K562 (cell line): ENCODE data around the gene PSMA4. TPM values are rescaled to one million over a fixed set of nuclear protein-coding genes. Genes with fewer than 3 reads are reported as not detected.

Experiments used
- FOSL1 ChIP-seq: fragments of 200-800 bp; sonication (Bioruptor generic); conservative IDR thresholded peaks from 2 replicates; pipeline ENCODE4 v1.6.1; 2016; ENCODE audit warnings: missing genetic modification characterization, missing compliant biosample characterization
- GATAD2B ChIP-seq: fragments of 450-650 bp; IDR thresholded peaks from 2 replicates; pipeline ENCODE4 v1.6.1; 2017; ENCODE audit warnings: mild to moderate bottlenecking, borderline replicate concordance
- HOXB6 ChIP-seq: fragments of 250-450 bp; sonication (Bioruptor Pico); IDR thresholded peaks from 2 replicates; pipeline ENCODE4 v1.5.1; 2022; ENCODE audit warnings: mild to moderate bottlenecking, borderline replicate concordance
- JUND ChIP-seq, 2 experiments: IDR thresholded peaks; 2 replicates in 1 of 2; 3 replicates in 1 of 2; pipeline ENCODE4 v1.6.1; 2011; ENCODE audit warnings: borderline replicate concordance in 2 of 2, low read depth in 2 of 2, low read length in 2 of 2, improper control_type of control experiment in 1 of 2, missing biosample characterization in 1 of 2, missing genetic modification characterization in 1 of 2, missing genetic modification reagents in 1 of 2
- MCM3 ChIP-seq: fragments of 450-650 bp; IDR thresholded peaks from 2 replicates; pipeline ENCODE4 v1.6.1; 2016
- MEF2D ChIP-seq: conservative IDR thresholded peaks from 2 replicates; pipeline ENCODE4 v1.6.1; 2016; ENCODE audit warnings: low read depth, missing genetic modification characterization, missing compliant biosample characterization
- POLR2B ChIP-seq: fragments of 450-650 bp; IDR thresholded peaks from 2 replicates; pipeline ENCODE4 v1.6.1; 2018; ENCODE audit warnings: low read depth; ENCODE audit not compliant: partially characterized antibody
- PURB ChIP-seq: sonication (generic); formaldehyde crosslinking; IDR thresholded peaks from 2 replicates; pipeline ENCODE4 v1.9.0; 2021; ENCODE audit warnings: low read depth, mild to moderate bottlenecking, missing genetic modification reagents
- SMARCE1 ChIP-seq: fragments of 450-650 bp; IDR thresholded peaks from 2 replicates; pipeline ENCODE4 v1.7.1; 2016; ENCODE audit warnings: mild to moderate bottlenecking
- XRCC4 ChIP-seq: IDR thresholded peaks from one replicate; pipeline ENCODE4 v1.6.1; 2011; ENCODE audit not compliant: insufficient read depth, insufficient read length; ENCODE audit errors: extremely low read depth
- polyA plus RNA-seq, 8 experiments: library from polyadenylated mRNA; depleted of rRNA in 4 of 8; stranded (reverse) in 5 of 8; unstranded in 3 of 8; fragments of >200 nt; fragmentation: Nextera tagmentation in 2 of 8; fragmentation: Illumina TruSeq in 1 of 8; extraction: Ambion mirVana in 2 of 8; extraction: Trizol in 1 of 8; gene quantifications; 2 replicates each; pipeline versions ENCODE4 v1.2.1 to v1.2.3, GENCODE V29; 2011 to 2014; ENCODE audit warnings: inconsistent platforms in 1 of 8, missing spikeins in 1 of 8
- total RNA-seq, 7 experiments: library from RNA; depleted of rRNA in 6 of 7; stranded (reverse); fragments of >200 nt in 6 of 7; fragmentation: Illumina TruSeq in 2 of 7; extraction: Trizol in 2 of 7; gene quantifications; 2 replicates each; pipeline versions ENCODE4 v1.2.1 to v1.2.3, GENCODE V29; 2011 to 2021; ENCODE audit warnings: low replicate concordance in 1 of 7
- TF ChIP-seq, protein P1 (sequence below): fragments of 250-450 bp; sonication (Bioruptor Pico); IDR thresholded peaks from 2 replicates; pipeline ENCODE4 v1.9.0; 2021; ENCODE audit warnings: mild to moderate bottlenecking, inconsistent platforms
- TF ChIP-seq, protein P2 (sequence below), 2 experiments: fragments of 450-650 bp in 1 of 2; IDR thresholded peaks; 2 replicates each; pipeline ENCODE4 v1.6.1; 2011 to 2017; ENCODE audit warnings: low read depth in 2 of 2, antibody characterized with exemption in 1 of 2, borderline replicate concordance in 1 of 2, low read length in 1 of 2, mild to moderate bottlenecking in 1 of 2, mixed read lengths in 1 of 2; ENCODE audit not compliant: control insufficient read depth in 1 of 2
- TF ChIP-seq, protein P3 (sequence below): fragments of 450-650 bp; IDR thresholded peaks from one replicate; pipeline ENCODE4 v1.6.1; 2018; ENCODE audit warnings: mild to moderate bottlenecking, moderate library complexity; ENCODE audit not compliant: partially characterized antibody
- TF ChIP-seq, protein P4 (sequence below): sonication (generic); formaldehyde crosslinking; IDR thresholded peaks from 2 replicates; pipeline ENCODE4 v1.8.0; 2022; ENCODE audit warnings: mild to moderate bottlenecking, low read depth, missing genetic modification reagents

The PSMA4 gene
- total and polyA plus RNA-seq, 9 of the 15 experiments (the other 6 are each of a cell fraction or from before 2014, with no cell fraction given), result 304 to 1,857 (median 666) TPM

DNA sequence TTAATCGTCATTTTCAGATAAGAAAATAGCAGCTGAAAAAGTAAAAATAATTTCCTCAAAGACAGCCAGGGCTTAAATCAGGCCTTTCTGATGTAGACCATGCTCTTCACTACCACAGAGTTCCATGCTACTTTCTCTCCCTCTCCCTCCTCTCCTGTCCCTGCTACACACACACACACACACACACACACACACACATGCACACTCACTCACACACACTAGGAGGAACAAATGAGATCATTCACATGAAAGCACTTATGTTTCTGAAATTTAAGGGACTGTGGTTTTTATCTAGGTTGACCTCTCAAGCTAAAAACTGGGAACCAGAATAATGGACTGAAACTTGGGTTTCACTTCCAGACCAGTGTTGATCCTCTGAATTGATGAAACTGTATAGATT is 4.1 kb upstream of the PSMA4 start (continued):
- TF ChIP-seq HOXB6 (CRISPR knock-in tag) (no peak), SMARCE1 (0 out of 2 replicates have a peak, but pooled peaks have one; percentile 34), JUND (IDR thresholded peaks at IDR 0.05; ENCODE audit: borderline replicate concordance, low read depth, low read length) (peak; percentile 67; the same call in 1 of the 2 replicates), JUND (tag; IDR thresholded peaks at IDR 0.05; ENCODE audit: borderline replicate concordance, low read depth, low read length) (peak; percentile 72; the same call in 2 of the 3 replicates), PURB (no peak), GATAD2B (no peak), POLR2B (no peak), FOSL1 (tag) (no peak), XRCC4 (no peak), MCM3 (no peak), MEF2D (tag) (no peak)
- TF ChIP-seq, protein P1, sequence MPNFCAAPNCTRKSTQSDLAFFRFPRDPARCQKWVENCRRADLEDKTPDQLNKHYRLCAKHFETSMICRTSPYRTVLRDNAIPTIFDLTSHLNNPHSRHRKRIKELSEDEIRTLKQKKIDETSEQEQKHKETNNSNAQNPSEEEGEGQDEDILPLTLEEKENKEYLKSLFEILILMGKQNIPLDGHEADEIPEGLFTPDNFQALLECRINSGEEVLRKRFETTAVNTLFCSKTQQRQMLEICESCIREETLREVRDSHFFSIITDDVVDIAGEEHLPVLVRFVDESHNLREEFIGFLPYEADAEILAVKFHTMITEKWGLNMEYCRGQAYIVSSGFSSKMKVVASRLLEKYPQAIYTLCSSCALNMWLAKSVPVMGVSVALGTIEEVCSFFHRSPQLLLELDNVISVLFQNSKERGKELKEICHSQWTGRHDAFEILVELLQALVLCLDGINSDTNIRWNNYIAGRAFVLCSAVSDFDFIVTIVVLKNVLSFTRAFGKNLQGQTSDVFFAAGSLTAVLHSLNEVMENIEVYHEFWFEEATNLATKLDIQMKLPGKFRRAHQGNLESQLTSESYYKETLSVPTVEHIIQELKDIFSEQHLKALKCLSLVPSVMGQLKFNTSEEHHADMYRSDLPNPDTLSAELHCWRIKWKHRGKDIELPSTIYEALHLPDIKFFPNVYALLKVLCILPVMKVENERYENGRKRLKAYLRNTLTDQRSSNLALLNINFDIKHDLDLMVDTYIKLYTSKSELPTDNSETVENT (CRISPR knock-in tag), result no peak
- TF ChIP-seq, protein P2, sequence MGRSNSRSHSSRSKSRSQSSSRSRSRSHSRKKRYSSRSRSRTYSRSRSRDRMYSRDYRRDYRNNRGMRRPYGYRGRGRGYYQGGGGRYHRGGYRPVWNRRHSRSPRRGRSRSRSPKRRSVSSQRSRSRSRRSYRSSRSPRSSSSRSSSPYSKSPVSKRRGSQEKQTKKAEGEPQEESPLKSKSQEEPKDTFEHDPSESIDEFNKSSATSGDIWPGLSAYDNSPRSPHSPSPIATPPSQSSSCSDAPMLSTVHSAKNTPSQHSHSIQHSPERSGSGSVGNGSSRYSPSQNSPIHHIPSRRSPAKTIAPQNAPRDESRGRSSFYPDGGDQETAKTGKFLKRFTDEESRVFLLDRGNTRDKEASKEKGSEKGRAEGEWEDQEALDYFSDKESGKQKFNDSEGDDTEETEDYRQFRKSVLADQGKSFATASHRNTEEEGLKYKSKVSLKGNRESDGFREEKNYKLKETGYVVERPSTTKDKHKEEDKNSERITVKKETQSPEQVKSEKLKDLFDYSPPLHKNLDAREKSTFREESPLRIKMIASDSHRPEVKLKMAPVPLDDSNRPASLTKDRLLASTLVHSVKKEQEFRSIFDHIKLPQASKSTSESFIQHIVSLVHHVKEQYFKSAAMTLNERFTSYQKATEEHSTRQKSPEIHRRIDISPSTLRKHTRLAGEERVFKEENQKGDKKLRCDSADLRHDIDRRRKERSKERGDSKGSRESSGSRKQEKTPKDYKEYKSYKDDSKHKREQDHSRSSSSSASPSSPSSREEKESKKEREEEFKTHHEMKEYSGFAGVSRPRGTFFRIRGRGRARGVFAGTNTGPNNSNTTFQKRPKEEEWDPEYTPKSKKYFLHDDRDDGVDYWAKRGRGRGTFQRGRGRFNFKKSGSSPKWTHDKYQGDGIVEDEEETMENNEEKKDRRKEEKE (IDR thresholded peaks at IDR 0.05; ENCODE audit: borderline replicate concordance in 1 of 2, control insufficient read depth in 1 of 2, low read depth in 2 of 2, low read length in 1 of 2), result no peak
- TF ChIP-seq, protein P3, sequence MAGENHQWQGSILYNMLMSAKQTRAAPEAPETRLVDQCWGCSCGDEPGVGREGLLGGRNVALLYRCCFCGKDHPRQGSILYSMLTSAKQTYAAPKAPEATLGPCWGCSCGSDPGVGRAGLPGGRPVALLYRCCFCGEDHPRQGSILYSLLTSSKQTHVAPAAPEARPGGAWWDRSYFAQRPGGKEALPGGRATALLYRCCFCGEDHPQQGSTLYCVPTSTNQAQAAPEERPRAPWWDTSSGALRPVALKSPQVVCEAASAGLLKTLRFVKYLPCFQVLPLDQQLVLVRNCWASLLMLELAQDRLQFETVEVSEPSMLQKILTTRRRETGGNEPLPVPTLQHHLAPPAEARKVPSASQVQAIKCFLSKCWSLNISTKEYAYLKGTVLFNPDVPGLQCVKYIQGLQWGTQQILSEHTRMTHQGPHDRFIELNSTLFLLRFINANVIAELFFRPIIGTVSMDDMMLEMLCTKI, result no peak
- TF ChIP-seq, protein P4, sequence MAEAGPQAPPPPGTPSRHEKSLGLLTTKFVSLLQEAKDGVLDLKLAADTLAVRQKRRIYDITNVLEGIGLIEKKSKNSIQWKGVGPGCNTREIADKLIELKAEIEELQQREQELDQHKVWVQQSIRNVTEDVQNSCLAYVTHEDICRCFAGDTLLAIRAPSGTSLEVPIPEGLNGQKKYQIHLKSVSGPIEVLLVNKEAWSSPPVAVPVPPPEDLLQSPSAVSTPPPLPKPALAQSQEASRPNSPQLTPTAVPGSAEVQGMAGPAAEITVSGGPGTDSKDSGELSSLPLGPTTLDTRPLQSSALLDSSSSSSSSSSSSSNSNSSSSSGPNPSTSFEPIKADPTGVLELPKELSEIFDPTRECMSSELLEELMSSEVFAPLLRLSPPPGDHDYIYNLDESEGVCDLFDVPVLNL (CRISPR knock-in tag), result no peak
